ENCODE data around the gene PTMS.
A peak's percentile ranks its signal among the peaks of the same experiment; 100 is the strongest.
"Not testable (repeated sequence)": the region's sequence is repeated elsewhere in the genome, so short reads cannot be mapped to it uniquely, and the experiment has no call there.

Gene PTMS, protein sequence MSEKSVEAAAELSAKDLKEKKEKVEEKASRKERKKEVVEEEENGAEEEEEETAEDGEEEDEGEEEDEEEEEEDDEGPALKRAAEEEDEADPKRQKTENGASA

DNA sequence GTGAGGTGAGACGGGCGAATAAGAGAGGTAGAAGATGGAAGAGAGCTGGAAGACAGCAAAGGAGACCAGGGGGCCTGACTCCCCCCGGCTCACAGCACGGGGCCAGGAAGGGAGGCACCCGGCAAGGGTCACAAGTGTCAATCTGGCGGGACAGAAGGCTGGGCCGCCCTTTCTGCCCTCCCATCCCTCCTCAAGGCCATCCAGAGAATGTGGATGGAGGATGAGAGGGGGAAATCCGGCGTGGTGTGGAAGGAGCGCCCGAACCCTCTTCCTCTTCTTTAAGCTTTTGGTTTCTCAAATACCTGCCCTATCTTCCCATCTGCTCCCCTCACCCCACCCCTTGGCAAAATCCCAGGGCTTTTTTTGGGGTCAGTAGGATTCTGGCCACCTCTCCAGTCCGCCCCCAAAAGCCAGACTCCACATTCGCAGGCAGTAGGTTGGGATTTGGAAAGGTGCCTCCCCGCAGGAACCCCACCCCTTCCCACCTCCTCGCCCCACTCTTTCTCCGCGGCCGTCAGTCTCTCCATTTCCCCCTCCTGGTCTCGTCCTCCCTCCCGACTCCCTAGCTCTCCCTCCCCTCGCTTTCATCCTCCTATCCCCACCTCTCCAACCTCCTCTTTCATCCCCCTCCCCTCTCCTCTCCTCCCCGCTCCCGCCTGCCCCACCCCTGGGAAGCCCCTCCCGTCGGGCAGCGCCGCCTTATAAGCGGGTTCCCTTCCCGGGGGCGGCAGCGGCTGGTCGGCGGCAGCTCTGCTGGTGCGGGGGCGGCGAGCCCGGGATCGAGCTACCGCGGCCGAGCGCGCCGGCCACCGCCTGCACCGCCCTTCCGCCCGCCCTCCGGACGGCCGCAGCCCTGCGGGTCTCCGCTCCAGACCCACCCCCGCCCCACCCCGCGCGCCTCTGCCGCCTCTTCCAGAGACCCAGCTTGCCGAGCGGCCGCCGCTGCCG is at the start of gene PTMS:
TSS of gene PTMS (plus strand) at position 730 of the 948 bp plus-strand sequence. CDS start 343 bp downstream, outside the sequence.
- DNase-seq = peak; percentile 71

DNA sequence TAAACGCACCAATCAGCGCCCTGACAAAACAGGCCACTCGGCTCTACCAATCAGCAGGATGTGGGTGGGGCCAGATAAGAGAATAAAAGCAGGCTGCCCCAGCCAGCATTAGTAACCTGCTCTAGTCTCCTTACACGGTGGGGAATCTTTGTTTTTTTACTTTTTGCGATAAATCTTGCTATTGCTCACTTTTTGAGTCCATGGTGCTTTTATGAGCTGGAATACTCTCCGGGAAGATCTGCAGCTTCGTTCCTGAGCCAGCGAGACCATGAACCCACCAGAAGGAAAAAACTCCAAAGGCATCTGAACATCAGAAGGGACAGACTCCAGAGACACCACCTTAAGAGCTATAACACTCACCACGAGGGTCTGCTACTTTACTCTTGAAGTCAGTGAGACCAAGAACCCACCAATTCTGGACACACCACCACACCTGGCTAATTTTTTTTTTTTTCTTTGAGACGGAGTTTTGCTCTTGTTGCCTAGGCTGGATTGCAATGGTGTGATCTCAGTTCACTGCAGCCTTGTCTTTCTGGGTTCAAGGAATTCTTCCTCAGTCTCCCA is 49.2 kb upstream of the PTMS start:
- no peak for DNase-seq

DNA sequence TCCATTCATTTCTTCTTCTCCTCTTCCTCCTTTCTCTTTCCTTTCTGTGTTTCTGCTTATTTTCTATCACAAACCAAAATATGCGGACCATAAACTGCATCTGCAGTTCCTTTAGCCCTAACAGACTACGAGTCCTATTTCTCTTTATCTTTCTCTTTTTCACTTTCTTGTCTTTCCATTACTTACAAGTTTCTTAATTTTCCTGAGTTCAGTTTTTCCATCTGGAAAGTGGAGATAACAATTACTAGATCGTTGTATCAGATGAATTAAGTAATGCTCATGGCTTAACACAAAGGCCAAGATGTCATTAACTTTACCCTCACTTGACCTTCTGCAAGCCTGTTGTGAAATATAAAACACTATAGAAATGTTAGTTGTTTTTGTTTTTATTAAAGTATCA is 43.3 kb upstream of the PTMS start:
- no peak for DNase-seq

DNA sequence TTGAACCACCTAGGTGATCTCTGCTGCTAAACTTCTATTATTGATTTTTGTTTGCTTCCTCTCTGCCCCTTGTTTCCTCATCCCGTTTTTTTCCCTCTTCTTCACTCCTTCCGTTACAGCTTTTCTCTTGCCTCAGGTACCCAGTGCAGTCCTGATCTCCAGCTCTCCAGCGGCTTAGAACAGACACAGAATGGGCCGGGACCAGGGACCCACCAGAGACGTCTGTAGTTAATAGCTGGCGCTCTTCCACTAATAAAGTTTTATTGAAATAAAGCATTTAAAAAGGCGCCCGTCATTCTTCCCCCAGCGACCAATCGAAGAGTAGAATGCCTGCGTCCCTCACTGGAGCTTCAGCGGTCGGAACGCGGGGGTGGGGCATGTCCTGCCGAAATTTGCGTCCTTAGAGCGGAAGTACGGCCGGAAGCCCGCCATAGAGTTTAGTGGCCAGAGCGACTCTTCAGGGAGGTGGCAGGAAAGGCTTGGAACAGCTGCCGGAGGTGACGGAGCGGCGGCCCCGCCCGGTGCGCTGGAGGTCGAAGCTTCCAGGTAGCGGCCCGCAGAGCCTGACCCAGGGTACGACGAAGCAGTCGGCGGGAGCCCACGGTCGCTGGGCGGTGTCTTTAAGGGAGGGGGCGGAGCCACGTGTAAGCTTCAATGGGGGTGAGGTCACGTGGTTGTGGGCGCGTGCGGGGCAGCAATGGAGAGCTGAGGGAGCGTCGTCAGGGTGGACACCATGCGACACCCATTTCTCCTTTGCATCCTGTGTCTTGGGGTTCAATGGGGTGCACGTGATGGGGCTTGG is 42.4 kb upstream of the PTMS start, which contains the start of gene COPS7A:
TSS of gene COPS7A (plus strand) at position 440 of the 802 bp plus-strand sequence. CDS start 611 bp downstream, outside the sequence.
- peak; percentile 97 for DNase-seq

DNA sequence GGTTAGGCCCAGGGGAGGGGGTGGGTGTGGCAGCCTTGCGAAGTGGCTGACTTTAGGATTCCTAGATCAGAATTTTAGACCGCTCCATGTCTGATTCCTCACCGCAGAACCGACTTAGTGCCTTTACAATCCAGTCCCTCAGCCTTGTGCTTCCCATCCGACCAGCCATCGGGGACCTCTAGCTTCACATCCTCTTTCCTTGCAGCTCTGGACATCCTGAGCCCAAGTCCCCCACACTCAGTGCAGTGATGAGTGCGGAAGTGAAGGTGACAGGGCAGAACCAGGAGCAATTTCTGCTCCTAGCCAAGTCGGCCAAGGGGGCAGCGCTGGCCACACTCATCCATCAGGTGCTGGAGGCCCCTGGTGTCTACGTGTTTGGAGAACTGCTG is 41.8 kb upstream of the PTMS start:
- DNase-seq = peak; percentile 80

DNA sequence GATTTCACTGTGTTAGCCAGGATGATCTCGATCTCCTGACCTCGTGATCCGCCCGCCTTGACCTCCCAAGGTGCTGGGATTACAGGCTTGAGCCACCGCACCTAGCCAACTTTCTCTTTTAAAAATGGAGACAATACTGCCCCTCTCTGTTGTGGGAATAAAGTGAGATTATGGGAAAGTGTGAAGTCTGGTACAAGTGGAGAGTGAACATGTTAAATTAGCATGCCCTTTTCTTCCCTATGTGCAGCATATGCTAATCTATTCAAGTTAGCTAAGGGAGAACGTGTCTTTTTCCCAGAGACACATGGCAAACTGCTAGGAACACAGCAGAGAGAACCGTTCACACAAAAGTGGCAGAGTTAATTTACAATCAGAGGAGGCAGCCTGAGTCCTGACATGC is 40.8 kb upstream of the PTMS start:
- DNase-seq = no peak

DNA sequence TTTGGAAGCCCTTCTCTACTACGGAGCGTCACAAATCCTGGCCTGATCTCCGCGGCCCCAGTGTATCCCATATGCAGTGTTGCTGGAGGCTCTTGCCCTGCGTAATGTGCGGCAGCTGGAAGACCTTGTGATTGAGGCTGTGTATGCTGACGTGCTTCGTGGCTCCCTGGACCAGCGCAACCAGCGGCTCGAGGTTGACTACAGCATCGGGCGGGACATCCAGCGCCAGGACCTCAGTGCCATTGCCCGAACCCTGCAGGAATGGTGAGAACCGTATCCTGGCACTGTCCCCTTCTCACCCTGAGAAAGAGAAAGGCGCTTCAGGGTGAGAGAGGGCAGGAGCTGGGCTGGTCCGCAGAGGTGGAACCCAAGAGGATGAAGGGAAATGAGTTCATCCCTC is 37.0 kb upstream of the PTMS start:
- DNase-seq = no peak

DNA sequence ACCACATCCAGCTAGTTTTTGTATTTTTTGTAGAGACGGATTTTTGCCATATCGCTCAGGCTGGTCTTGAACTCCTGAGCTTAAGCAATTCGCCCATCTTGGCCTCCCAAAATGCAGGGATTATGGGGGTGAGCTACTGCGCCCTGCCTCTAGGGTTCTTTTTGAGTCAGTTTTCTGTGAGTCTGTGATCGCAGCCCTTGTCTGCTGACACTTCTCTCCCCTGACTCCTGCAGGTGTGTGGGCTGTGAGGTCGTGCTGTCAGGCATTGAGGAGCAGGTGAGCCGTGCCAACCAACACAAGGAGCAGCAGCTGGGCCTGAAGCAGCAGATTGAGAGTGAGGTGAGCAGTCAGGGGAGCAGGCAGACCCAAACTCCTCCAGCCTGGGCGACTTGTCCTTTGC is 36.0 kb upstream of the PTMS start:
- DNase-seq = no peak

DNA sequence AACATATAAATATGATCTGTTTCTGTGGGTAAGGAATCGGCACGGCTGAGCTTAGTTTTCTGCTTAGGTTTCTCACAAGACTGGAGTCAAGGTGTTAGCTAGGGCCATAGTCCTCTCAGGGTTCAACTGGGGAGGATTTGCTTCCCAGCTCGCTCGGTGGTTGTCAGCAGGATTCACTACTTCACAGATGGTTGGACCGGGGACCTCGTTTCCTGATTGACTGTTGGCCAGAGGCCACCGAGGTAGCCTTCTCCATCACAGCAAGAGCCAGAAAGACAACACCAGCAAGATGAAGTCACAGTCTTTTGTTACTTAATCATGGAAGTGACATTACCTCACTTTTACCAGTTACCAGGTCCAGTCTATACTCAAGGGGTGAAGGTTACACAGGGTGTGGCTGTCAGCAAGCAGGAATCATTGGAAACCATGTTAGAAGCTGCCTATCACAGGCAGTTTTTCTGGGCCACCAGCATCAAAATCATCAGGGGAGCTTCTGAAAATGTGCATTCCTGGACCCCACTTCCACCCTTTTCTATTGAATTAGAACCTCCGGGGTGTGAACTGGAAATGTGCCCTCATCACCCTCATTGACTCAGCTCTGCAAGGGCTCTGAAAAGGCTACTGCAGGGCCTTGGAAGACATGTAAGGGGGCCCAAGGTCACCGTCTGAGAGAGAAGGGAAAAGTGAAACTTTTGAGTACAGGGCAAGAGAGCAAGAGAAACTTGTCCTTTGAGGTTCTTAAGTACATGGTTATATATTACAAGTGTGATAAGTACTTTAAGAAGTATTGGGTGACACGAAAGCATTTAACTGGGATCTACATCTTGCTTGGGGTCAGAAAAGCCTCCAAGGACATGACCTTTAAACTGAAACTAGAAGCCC is 31.4 kb upstream of the PTMS start:
- no peak for DNase-seq

DNA sequence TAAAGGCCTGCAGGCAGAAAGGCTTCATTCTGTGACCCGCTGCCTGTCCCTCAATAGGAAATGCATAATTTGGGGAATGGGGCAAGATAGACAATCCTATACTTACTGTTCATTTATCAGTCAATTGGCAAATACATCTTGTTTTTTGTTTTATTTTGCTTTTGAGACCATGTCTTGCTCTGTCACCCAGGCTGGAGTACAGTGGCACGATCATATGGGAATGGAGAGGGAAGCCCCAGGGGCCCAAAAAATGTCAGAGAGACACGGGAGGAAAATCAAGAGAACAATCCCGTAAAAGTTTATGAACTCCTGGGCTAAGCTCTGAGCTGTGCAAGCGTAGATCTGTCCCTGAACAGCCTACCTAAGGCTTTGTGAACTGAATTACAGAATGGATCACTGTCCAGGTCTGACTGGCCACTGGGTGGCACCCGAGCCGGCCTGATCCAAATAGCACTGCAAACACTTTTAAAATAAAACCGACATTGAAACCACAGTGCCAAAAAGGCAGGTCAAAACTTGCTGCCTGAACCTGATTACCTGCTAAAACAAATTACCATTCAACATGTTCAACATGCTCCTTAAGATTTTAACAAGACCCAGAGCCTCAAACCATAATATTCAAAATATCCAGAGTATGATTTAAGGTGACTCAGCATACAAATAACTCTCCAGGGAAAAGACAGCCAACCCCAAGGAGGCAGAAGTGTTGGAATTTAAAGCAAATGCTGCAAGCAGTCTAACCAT is 30.5 kb upstream of the PTMS start:
- peak; percentile 65 for DNase-seq

DNA sequence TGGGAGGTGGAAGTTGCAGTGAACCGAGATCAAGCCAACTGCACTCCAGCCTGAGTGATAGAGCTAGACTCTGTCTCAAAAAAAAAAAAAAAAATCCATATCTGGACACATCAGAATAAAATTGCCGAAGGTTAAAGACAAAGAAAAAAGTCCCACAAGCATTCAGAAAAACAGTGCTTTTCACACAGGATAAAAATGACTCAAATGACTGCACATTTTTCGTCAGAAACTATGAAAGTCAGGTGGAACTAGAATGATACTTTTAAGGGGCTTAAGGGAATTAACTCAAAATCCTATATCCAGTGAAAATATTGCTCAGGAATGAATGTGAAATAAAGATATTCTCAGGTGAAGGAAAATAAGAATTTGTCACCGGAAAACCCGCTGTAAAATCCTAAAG is 29.4 kb upstream of the PTMS start:
- no peak for DNase-seq

DNA sequence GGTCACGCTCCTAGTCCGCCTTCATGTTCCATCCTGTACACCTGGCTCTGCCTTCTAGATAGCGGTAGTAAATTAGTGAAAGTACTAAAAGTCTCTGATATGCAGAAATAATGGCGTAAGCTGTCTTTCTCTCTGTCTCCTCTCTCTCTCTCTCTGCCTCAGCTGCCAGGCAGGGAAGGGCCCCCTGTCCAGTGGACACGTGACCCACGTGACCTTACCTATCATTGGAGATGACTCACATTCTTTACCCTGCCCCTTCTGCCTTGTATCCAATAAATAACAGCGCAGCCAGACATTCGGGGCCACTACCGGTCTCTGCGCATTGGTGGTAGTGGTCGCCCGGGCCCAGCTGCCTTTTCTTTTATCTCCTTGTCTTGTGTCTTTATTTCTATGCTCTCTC is 24.1 kb upstream of the PTMS start:
- not testable (repeated sequence) for DNase-seq

DNA sequence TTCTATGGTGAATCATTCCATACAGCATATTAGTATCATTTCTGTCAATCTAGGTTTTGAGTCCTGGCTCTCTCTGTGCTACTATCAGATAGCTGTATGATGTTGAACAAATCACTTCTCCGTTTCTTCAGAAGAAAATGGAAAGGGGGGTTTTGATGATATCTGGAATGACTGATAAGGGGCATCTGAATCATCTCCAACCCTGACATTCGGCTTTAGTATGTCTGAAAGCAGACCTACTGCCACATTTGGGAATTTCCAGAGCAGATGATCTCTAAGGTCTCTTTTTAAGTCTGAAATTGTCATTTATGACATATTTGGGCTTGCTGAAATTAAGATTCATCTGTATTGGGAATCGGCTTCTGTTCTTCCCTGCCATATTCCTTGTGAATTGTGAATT is 23.3 kb upstream of the PTMS start:
- DNase-seq = no peak

DNA sequence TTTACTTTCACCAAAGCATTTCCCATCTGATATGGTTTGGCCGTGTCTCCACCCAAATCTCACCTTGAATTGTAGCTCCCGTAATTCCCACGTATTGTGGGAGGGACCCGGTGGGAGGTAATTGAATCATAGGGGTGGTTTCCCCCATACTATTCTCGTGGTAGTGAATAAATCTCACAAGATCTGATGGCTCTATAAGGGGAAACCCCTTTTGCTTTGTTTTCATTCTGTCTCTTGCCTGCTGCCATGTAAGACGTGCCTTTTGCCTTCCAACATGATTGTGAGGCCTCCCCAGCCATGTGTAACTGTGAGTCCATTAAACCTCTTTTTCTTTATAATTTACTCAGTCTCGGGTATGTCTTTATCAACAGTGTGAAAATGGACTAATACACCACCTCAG is 22.9 kb upstream of the PTMS start:
- not testable (repeated sequence) for DNase-seq

DNA sequence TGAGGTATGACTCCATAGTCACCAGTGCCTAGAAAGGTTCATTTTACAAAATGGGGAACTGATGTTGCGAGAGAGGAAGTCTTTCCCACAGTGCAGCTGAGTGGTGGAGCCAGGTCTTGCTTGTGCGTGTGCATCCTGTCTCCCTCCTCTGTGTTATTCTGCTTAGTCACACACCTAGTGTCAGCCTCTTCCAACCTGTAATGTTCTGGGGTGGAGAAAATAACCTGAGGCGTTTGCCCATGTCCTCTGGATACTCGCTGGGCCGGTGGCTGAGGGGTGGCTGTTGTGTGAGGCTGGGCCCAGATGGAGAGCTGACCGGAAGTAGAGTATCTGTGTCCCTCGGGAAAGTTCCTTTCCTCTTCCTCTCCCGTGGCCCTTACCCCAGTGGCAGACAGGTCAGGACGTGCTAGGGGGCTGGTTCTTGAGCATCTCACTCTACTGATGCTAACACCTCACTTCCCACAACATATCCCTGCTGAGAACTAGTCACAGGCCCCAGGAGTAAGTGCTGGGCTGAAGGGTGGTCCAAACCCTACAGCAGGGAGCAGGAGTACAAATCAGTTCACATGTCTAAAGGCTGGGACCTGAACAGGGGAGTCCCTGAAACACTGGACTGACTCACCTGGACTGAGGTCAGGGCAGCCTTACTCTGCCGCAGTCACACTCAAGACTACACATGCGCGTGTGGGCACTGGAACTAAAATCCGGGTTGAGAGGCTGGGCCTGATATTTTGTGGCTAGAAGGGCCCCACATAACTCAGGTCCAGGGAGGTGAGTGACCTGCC is 20.2 kb upstream of the PTMS start:
- no peak for DNase-seq

DNA sequence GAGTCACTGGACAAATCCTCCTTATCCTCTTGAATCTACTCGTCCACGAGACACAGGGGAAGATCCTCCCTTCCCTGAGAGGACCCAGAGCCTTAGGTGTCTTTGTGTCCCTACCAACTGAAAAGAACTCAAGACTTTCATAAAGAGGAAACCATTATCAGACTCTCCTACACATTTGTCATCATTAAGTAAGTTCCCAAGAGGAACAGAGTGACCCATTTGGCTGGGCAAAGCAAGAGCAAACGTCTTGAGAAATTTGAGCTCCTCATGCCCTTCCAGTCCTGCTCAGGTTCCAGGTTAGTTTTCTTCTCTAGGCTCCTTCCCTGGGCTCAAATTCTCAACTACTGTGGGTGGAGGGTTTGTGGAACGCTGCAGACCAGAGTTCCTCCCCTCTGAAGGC is 18.9 kb upstream of the PTMS start:
- DNase-seq = no peak

DNA sequence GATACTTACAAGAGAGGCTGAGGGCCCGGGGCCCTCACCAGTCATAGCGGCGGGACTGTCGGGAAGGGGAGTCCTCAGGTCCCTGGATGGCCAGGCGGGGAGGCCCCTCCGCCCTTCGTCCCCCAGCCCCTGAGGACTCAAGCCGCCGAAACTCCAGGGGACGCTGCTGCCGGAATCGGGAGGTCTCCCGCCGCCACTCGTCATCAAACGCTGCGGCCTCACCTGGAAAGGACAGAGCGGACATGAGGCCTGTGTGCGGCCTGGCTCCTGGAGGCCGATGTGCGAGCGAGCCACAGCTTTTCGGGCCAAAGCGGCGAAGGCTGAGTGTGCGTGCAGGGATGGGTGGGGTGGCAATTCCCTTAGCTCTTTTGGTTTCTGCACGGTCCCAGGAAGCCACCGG is 17.4 kb upstream of the PTMS start:
- no peak for DNase-seq

DNA sequence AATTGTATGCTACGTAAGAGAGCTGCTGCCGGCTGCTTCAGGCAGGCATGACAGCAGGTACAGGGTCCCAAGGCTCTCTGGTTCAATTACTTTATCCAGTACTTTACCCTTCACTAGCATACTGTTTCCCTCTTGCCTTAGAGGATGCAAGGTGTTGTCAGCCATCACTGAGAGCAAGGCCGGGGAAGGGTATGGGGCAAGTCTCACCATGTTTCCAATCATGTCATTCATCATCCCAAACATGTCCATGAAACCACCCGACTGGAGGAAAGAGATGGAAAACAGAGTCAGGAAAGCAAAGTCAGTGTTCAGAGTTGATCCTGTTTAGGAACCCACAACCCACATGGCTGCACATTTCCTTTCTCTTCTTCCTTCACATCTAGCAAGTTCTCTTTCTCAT is 15.7 kb upstream of the PTMS start:
- DNase-seq = no peak

DNA sequence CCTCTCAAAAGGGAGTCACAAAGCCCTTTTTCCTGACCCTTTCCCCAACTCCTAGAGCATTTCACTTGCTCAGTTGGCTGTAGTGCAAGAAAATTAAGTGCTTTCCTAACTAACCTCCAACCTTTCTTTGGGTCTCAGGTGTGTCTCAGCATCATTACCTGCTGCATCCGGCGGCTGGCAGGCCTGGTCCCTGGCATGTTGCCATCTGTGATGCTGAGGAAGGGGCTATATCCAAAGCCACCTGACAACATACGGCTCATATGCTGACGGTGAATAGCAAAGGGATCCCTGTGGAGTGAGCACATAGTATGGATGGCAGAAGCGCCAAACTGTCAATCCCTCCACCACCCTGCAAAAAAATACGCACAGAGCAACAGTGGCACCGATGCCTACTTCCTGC is 14.4 kb upstream of the PTMS start:
- no peak for DNase-seq

DNA sequence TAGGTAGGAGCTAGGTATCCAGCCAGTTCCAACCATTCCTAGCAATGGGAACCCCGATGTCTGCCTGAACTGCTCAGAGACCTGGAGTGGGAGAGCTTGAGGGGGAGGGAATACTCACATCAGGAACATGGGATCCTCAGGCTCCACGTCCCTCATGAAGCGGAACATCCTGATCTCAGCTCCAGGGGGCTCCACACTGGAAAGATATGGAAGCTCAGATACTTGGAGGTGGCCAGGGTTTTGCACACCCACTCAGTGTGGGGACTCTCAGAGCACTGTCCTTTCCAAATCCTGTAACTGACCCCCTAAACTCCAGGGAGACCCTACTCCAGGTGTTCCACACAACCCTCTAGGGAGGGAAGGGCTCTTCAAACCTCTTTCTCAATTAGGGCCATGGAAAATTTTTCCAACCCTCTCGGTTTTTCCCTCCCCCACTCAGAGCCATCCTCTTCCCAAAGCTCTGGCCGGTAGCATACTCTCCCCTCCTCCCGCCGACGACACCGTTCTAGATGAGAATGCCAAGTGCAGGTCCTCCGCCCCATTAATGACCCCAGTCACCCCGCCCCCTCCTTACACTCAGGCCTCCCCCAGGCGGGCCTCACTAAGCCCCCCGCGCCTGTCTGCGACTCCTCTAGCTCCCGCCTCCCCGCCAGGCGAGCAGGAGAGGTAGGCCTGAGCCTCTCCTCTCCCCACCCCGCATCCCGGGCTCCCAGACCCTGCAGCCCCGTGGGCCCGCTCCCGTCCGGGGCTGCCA is 13.8 kb upstream of the PTMS start:
- DNase-seq = no peak
